HEK293 (cell line): ENCODE results near the gene DISC1.

ENCODE experiments used
- CTCF ChIP-seq: fragments of 450-650 bp; formaldehyde crosslinking; IDR thresholded peaks from 2 replicates; pipeline ENCODE4 v1.5.1; 2016; ENCODE audit warnings: missing biosample characterization, missing genetic modification characterization
- ZNF184 ChIP-seq: fragments of 450-650 bp; IDR thresholded peaks from 2 replicates; pipeline ENCODE4 v1.5.1; 2018; ENCODE audit warnings: missing biosample characterization, mild to moderate bottlenecking, missing genetic modification characterization
- ZNF426 ChIP-seq: fragments of 450-650 bp; formaldehyde crosslinking; IDR thresholded peaks from 2 replicates; pipeline ENCODE4 v1.5.1; 2017; ENCODE audit warnings: missing biosample characterization, missing genetic modification characterization, mild to moderate bottlenecking, inconsistent platforms, moderate library complexity

GRCh38 chr1:231757101-231757404, 130.5 kb downstream of the DISC1 start:
- no peak for TF ChIP-seq CTCF (tag by site-specific recombination)
- TF ChIP-seq ZNF184 (tag by site-specific recombination): no peak
- TF ChIP-seq ZNF426 (tag by site-specific recombination): no peak
